Activated T-helper 1 cell treated with anti-CD3 and anti-CD28 coated beads, Interleukin-12 subunit alpha, Interleukin-12 subunit beta, Interleukin-2, Interleukin-4 antibody, amounts not matched to agents 30 ng/mL and 10 ng/mL and 1 ng/mL, durations not matched to agents 14 hours and 24 hours and 36 hours (primary cell): ENCODE data around the gene OR10G8. TPM values are rescaled to one million over a fixed set of nuclear protein-coding genes. Genes with fewer than 3 reads are reported as not detected.
"Not testable (repeated sequence)": the region's sequence is repeated elsewhere in the genome, so short reads cannot be mapped to it uniquely, and the experiment has no call there.

Experiments
- DNase-seq: peaks from one replicate; pipeline ENCODE4 v3.0.0; 2021; ENCODE audit warnings: low spot score
- H3K27ac Mint-ChIP-seq: one replicate; pipeline ENCODE4 v1.8.0; 2021; ENCODE audit warnings: mild to moderate bottlenecking, mixed read lengths
- H3K27me3 Mint-ChIP-seq: one replicate; pipeline ENCODE4 v1.8.0; 2022; ENCODE audit warnings: mild to moderate bottlenecking, moderate library complexity, mixed read lengths; ENCODE audit not compliant: insufficient read depth
- H3K36me3 Mint-ChIP-seq: one replicate; pipeline ENCODE4 v1.8.0; 2021; ENCODE audit warnings: low read depth, mixed read lengths
- H3K4me1 Mint-ChIP-seq: one replicate; pipeline ENCODE4 v1.8.0; 2021; ENCODE audit warnings: low read depth, mixed read lengths
- H3K4me3 Mint-ChIP-seq: one replicate; pipeline ENCODE4 v1.8.0; 2021; ENCODE audit warnings: mild to moderate bottlenecking, moderate library complexity, mixed read lengths
- H3K9me3 Mint-ChIP-seq: one replicate; pipeline ENCODE4 v1.8.0; 2021; ENCODE audit warnings: mixed read lengths
- intact Hi-C: fragments of 100-400 bp; cut with micrococcal nuclease; formaldehyde crosslinking; loops from one replicate; pipeline ENCODE4 v1.15.1; 2024
- total RNA-seq: library from RNA; stranded (reverse); gene quantifications from 2 replicates; pipeline ENCODE4 v1.2.3, GENCODE V29; 2022

The OR10G8 gene, protein sequence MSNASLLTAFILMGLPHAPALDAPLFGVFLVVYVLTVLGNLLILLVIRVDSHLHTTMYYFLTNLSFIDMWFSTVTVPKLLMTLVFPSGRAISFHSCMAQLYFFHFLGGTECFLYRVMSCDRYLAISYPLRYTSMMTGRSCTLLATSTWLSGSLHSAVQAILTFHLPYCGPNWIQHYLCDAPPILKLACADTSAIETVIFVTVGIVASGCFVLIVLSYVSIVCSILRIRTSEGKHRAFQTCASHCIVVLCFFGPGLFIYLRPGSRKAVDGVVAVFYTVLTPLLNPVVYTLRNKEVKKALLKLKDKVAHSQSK
- not detected in 2 replicates for total RNA-seq

DNA sequence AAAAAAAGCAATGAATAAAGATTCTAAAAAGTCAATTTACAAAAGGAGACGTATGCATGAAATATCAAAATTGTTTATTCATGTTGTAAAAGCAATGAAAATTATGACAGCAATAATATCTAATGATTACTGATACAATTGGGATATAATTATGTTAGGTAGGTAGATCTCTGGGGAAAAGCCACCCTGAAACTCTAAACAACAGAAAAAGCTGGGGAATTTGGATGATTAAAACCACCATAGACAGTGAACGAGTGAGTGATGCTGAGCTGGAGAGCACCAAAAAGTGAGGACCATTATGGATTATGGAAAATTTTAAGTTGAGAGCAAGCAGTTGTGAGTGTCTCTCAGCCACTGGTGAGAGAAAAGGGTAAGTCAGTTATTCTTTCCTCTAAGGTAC lies at the start of gene OR10G8:
Gene OR10G8, plus strand, starts transcription at position 301 of the 400 bp plus-strand sequence. CDS start 2,825 bp downstream, outside the sequence.
- intact Hi-C loops = no loop called here
- no peak for DNase-seq
- Mint-ChIP-seq H3K4me1 (no peaks in the 10 kb centered on the region), H3K9me3 (no peaks in the 10 kb centered on the region), H3K27me3 (no peaks in the 10 kb centered on the region), H3K4me3 (no peak within 1 kb of the TSS), H3K36me3 (no peaks in the 10 kb centered on the region), H3K27ac (no peak within 1 kb of the TSS)

DNA sequence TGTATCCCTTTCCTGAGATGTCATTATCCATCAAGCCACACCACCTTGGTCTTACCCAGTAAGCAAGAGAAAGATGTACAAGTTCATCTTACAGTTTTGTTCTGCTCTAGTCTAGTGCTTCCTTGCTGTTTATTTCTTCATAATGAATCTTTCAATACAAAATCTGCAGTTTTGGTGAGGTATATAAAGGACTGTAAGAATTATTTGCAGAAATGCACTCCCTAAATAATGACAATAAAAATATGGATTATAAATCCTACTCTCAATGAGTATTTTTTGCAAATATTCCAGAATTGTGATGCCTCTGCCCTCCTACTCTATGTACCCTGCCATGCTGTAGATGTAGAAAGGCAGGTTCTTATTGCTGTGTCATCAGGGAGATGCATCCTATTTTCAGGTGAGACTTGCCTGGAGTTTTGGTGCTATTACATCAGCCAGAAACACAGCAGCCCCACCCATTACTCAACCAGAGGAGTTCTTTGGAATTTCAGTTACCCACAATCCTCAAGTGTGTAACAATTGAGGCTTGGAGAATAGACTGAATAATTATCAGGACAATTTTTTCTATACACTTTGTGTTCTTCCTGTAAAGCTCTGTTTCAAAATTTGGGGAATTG lies 48.8 kb upstream of the OR10G8 start, which contains the start of gene OR10S1:
Gene OR10S1, minus strand, starts transcription at position 51 of the 617 bp plus-strand sequence. CDS start 117 bp downstream, outside the sequence.
- Mint-ChIP-seq H3K36me3 (no peaks in the 10 kb centered on the region), H3K9me3 (no peaks in the 10 kb centered on the region), H3K27ac (no peak within 1 kb of the TSS), H3K27me3 (no peaks in the 10 kb centered on the region), H3K4me3 (no peak within 1 kb of the TSS), H3K4me1 (no peaks in the 10 kb centered on the region)
- intact Hi-C loops = no loop called here
- no peak for DNase-seq

DNA sequence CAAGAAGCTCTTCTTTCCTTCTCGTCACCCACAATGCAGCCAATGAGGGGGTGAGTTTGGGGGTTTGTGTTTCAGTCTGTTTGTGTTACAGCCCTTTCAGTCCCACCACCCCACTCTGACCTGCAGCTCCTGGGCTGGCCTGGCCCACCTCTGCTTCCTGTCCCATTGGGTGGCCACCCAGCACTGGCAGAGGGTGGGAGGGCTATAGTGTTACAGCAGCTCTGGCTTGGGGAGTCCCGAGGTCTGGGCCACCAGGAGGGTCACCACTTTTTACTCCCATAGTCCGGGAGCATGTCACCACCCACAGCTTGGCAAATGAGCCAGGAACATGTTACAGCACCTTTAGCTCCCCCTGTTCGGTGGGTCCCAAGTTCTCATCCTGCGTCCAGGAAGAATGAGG lies 47.3 kb upstream of the OR10G8 start:
- Mint-ChIP-seq H3K4me3 (no peak overlapping the region), H3K36me3 (no peaks in the 10 kb centered on the region), H3K9me3 (no peaks in the 10 kb centered on the region), H3K4me1 (no peaks in the 10 kb centered on the region), H3K27ac (no peak overlapping the region), H3K27me3 (no peaks in the 10 kb centered on the region)
- intact Hi-C loops = no loop called here
- DNase-seq = no peak

DNA sequence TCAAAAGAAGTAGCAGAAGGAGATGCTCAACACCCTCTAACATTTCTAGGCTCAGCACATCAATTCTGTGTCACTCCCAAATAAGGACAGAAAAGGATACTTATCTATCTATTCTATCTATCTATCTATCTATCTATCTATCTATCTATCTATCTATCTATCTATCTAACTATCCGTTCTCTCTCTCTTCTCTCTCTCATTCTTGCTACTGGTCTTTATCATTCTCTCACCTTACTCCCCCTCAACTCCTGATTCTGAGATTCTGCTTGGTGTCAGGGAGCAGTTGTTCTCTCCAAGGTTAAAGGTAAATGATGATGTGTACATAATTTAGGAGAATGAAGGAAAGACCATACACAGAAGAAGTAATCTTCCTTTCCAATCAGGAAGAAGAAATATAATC lies 31.5 kb upstream of the OR10G8 start, which contains the start of gene OR10G6:
Gene OR10G6, minus strand, starts transcription at position 43 of the 400 bp plus-strand sequence. Its CDS starts 0 bp downstream, at position 43.
- H3K4me1 Mint-ChIP-seq = no peaks in the 10 kb centered on the region
- H3K27ac Mint-ChIP-seq = no peak within 1 kb of the TSS
- intact Hi-C loops = no loop called here
- DNase-seq = no peak
- no peaks in the 10 kb centered on the region for H3K9me3 Mint-ChIP-seq
- no peaks in the 10 kb centered on the region for H3K27me3 Mint-ChIP-seq
- H3K4me3 Mint-ChIP-seq = no peak within 1 kb of the TSS
- no peaks in the 10 kb centered on the region for H3K36me3 Mint-ChIP-seq

DNA sequence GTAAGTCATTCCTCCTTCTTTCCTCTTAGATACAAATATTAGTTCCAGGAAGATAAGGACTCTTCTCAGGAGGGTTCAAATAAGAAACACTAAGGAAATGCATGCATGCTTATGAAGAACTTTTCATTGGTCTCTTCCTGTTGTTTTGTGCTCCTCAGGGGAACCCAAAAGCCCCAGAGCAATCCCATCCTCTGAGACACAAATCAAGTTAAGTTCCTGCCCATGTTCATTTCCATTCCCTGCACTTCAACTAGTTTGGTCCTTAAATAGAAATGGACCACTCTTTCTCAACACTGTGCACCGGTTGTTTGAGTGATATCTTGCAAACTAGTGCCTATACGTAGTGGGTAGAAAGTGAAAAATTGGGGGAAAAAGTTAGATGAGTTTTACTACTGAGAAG lies 13.9 kb upstream of the OR10G8 start, which contains the start of gene OR10G4:
Gene OR10G4, plus strand, starts transcription at position 301 of the 400 bp plus-strand sequence. CDS start 2,578 bp downstream, outside the sequence.
- Mint-ChIP-seq H3K4me3 (no peak within 1 kb of the TSS), H3K9me3 (no peaks in the 10 kb centered on the region), H3K36me3 (no peaks in the 10 kb centered on the region), H3K4me1 (no peaks in the 10 kb centered on the region), H3K27me3 (no peaks in the 10 kb centered on the region), H3K27ac (no peak within 1 kb of the TSS)
- intact Hi-C loops = no loop called here
- no peak for DNase-seq

DNA sequence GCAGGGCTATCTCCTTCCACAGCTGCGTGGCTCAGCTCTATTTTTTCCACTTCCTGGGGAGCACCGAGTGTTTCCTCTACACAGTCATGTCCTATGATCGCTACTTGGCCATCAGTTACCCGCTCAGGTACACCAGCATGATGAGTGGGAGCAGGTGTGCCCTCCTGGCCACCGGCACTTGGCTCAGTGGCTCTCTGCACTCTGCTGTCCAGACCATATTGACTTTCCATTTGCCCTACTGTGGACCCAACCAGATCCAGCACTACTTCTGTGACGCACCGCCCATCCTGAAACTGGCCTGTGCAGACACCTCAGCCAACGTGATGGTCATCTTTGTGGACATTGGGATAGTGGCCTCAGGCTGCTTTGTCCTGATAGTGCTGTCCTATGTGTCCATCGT lies 10.8 kb upstream of the OR10G8 start:
- DNase-seq, H3K4me1 Mint-ChIP-seq, H3K9me3 Mint-ChIP-seq, H3K27ac Mint-ChIP-seq, H3K27me3 Mint-ChIP-seq, H3K4me3 Mint-ChIP-seq, intact Hi-C loops, H3K36me3 Mint-ChIP-seq: not testable (repeated sequence)

DNA sequence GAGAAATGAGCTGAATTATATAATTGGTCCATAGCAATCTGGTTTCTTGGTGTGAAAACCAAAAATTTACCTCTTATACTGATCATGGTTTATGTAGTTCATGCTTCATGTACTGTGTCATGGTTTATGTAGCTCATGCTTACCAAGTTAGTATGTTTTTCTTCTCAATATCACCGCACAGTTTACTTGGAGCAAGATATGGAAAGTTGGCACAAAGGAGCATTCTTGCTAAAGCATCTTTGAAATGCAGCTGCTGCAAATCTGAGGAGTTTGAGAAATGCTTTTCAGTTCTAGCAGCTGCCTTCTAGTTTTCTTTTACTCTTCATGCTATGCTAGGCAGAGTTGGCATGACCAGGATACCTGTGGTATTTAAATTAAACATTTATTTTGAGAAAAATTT lies 10.1 kb downstream of the OR10G8 start:
- Mint-ChIP-seq H3K36me3 (no peaks in the 10 kb centered on the region), H3K27ac (no peak overlapping the region), H3K4me1 (no peaks in the 10 kb centered on the region), H3K4me3 (no peak overlapping the region), H3K27me3 (peaks cover 2% of the 10 kb centered on the region), H3K9me3 (no peaks in the 10 kb centered on the region)
- DNase-seq = no peak
- intact Hi-C loops = no loop called here

DNA sequence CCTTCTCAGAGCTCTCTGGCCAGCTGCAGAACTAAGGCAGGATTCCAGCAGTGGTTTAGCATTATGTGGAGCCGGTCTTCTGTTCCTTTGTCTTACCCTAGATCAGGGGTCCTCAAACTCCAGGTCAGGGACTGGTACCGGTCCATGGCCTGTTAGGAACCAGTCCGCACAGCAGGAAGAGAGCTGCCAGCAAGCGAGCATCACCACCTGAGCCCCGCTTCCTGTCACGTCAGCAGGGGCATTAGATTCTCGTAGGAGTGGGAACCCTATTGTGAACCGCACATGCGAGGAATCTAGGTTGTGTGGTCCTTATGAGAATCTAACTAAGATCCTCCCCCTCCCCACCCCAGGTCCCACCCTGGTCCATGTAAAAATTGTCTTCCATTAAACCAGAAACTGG lies 13.0 kb downstream of the OR10G8 start:
- Mint-ChIP-seq H3K27me3 (peaks cover 2% of the 10 kb centered on the region), H3K27ac (no peak overlapping the region), H3K36me3 (no peaks in the 10 kb centered on the region), H3K9me3 (no peaks in the 10 kb centered on the region), H3K4me3 (no peak overlapping the region), H3K4me1 (no peaks in the 10 kb centered on the region)
- intact Hi-C loops = no loop called here
- no peak for DNase-seq

DNA sequence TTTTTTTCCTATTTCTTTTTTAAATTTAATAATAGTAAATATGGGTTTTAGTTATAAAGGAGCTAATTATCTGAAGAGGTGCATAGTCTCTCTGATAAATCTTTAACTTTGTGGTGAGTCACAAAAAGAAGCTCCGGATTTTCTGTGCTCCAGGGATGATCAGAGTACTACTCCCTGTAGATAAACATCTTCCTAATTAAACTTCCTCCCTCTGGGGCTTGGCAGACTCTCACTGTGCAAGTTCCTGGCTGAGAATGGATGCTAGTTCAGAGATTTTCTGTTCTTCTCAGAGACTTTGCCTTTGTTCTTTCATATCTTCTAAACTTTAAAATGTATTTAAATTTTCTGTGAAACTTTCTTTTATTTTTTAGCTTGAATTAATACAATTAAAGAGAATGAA lies 14.7 kb downstream of the OR10G8 start, which contains the start of gene OR10G7:
Gene OR10G7, minus strand, starts transcription at position 72 of the 400 bp plus-strand sequence. CDS start 2,324 bp downstream, outside the sequence.
- Mint-ChIP-seq H3K27ac (no peak within 1 kb of the TSS), H3K4me1 (no peaks in the 10 kb centered on the region), H3K9me3 (no peaks in the 10 kb centered on the region), H3K27me3 (no peaks in the 10 kb centered on the region), H3K4me3 (no peak within 1 kb of the TSS), H3K36me3 (no peaks in the 10 kb centered on the region)
- intact Hi-C loops = no loop called here
- no peak for DNase-seq

DNA sequence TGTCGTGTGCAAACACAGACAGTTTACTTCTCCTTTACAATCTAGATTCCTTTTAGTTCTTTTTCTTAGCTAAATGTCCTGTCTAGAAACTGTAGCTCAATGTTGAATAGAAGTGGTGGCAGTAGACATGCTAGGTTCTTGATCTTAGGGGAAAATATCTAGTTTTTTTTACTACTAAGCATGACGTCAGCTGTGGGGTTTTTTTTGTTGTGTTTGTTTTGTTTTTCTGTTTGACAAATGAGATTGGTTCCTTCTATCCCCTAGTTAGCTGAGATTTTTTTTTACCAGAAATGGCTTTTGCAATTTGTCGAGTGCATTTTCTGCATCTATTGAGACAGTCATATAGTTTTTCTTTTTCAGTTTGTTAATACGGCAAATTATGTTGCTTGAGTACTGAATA lies 16.8 kb downstream of the OR10G8 start:
- intact Hi-C loops = no loop called here
- Mint-ChIP-seq H3K36me3 (no peaks in the 10 kb centered on the region), H3K9me3 (no peaks in the 10 kb centered on the region), H3K4me3 (no peak overlapping the region), H3K4me1 (no peaks in the 10 kb centered on the region), H3K27ac (no peak overlapping the region), H3K27me3 (no peaks in the 10 kb centered on the region)
- no peak for DNase-seq

DNA sequence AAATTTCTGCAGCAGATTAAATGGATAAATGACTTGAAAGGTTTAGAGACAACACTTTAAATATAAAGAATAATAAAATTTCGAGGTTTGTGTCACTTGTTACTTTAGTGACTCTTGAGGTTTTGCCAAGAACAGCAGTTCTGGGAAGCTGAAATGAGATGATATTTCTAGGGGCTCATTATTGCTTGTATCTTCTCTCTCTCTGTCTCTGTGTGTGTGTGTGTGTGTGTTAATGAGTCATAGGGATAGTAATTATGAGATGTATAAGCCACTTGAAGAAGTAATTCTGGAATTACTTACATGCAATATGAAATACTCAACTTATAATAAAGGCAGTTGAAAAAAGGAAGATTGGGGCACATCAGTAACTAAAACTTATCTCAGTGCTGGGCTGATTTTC lies 24.1 kb downstream of the OR10G8 start:
- intact Hi-C loops = no loop called here
- Mint-ChIP-seq H3K9me3 (no peaks in the 10 kb centered on the region), H3K27ac (no peak overlapping the region), H3K27me3 (no peaks in the 10 kb centered on the region), H3K4me1 (no peaks in the 10 kb centered on the region), H3K4me3 (no peak overlapping the region), H3K36me3 (no peaks in the 10 kb centered on the region)
- no peak for DNase-seq

DNA sequence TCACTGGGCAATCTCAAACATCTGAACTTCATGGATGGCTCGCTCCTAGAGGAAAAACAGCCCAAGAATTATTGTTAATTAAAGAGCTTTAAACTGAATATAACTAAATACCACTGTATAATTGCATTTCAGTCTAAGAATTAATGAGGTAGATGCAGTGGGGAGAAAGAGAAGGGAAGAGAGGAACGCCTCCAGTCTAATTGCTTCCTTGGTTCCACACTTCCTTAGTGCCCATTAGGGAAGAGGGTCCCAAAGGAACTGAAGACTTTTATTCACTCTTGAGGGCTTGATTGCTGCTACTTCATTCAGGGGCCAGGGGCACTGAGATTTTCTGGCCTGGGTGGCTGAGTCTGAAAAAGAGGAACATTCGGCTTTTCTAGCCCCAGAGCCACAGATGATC lies 26.4 kb downstream of the OR10G8 start:
- Mint-ChIP-seq H3K9me3 (no peaks in the 10 kb centered on the region), H3K27ac (no peak overlapping the region), H3K36me3 (no peaks in the 10 kb centered on the region), H3K4me1 (no peaks in the 10 kb centered on the region), H3K27me3 (peaks cover 1% of the 10 kb centered on the region), H3K4me3 (no peak overlapping the region)
- intact Hi-C loops = no loop called here
- DNase-seq = no peak

DNA sequence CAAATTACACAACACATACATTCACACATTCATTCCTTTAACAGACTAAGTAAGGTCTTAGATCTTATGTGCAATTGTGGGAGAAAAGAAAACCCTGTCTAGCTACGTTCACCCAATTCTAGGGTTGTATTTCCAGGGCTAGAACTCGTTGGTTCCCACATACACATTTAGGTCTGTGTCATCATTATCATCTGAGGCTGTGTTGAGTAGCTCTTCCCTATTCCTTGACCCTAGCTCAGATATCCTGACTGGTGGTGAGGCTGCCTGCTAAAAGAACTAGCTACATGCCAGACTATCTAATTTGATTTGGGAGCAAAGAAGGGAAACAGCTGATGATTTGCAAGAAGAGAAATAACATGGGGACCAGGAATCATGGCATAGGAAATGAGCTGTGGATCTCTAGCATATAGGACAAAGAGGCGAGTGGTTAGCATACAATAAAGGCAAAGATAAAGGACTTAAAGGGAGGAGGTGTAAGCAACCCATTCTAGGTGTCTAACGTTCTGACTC lies 42.1 kb downstream of the OR10G8 start:
- intact Hi-C loops = loop anchor here (5.0 kb wide), 2 partner anchors 326 to 426 kb away; partner anchors contain the start of gene ZNF202
- peaks cover 24% of the 10 kb centered on the region for H3K4me1 Mint-ChIP-seq
- H3K4me3 Mint-ChIP-seq = no peak overlapping the region
- no peak overlapping the region for H3K27ac Mint-ChIP-seq
- peaks cover 14% of the 10 kb centered on the region for H3K27me3 Mint-ChIP-seq
- no peaks in the 10 kb centered on the region for H3K36me3 Mint-ChIP-seq
- DNase-seq = no peak
- H3K9me3 Mint-ChIP-seq = no peaks in the 10 kb centered on the region
